TTC549 (cell line): ENCODE results near the gene EPHB1.
"Not testable (repeated sequence)": the region's sequence is repeated elsewhere in the genome, so short reads cannot be mapped to it uniquely, and the experiment has no call there.

Experiments
- FAIRE-seq: peaks from 2 replicates; lab custom pipeline; 2012; peaks lifted over from hg19 to GRCh38; lab: Jason Lieb, UNC

The EPHB1 gene

GRCh38 chr3:135218304-135218703 is 423.2 kb downstream of the EPHB1 start:
- FAIRE-seq: no peak

- no peak for FAIRE-seq
Measured at GRCh38 chr3:135218782-135219181, 423.7 kb downstream of the EPHB1 start.

GRCh38 chr3:135224815-135225362 is 429.8 kb downstream of the EPHB1 start:
- FAIRE-seq: no peak

DNA sequence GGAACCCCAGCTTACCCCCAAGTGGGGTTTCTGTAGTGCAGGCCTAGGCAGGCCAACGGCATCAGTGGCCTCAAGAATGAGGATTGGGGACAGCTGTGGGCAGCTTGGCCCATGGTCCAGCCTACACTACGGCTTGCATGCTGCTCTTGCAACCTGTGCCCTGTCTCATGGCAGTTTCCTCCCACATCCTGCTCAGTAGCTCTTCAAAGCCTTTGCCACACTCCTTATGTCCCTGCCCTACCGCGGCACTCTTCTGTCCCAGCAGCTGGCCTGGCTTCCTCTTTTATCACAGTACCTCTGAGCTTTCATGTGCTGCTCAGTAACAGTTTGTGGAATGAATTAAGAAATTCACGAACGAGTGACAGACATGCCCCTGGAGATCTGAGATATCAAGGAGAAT is 431.0 kb downstream of the EPHB1 start:
- no peak for FAIRE-seq

GRCh38 chr3:135228201-135228600 is 433.1 kb downstream of the EPHB1 start:
- FAIRE-seq: no peak

GRCh38 chr3:135229018-135229495 is 434.0 kb downstream of the EPHB1 start:
- no peak for FAIRE-seq

- no peak for FAIRE-seq
Measured at GRCh38 chr3:135231737-135232136, 436.7 kb downstream of the EPHB1 start.

GRCh38 chr3:135232226-135232625 is 437.2 kb downstream of the EPHB1 start:
- no peak for FAIRE-seq

DNA sequence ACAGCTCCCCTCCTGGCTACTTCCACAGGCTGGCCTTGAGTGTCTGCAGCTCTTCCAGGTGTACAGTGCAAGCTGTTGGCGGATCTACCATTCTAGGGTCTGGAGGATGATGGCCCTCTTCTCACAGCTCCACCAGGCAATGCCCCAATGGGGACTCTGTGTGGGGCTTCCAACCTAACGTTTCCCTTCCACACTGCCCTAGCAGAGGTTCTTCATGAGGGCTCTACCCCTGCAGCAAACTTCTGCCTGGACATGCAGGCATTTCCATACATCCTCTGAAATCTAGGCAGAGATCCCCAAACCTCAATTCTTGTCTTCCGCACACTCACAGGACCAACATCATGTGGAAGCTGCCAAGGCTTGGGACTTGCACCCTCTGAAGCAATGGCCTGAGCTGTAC is 438.4 kb downstream of the EPHB1 start:
- not testable (repeated sequence) for FAIRE-seq

GRCh38 chr3:135235541-135235940 is 440.5 kb downstream of the EPHB1 start:
- no peak for FAIRE-seq

GRCh38 chr3:135237371-135238143 is 442.5 kb downstream of the EPHB1 start:
- no peak for FAIRE-seq

- no peak for FAIRE-seq
Measured at GRCh38 chr3:135238236-135238830, 443.3 kb downstream of the EPHB1 start.

GRCh38 chr3:135238871-135239614 is 444.0 kb downstream of the EPHB1 start:
- FAIRE-seq: no peak

GRCh38 chr3:135239615-135239884 is 444.5 kb downstream of the EPHB1 start:
- no peak for FAIRE-seq

DNA sequence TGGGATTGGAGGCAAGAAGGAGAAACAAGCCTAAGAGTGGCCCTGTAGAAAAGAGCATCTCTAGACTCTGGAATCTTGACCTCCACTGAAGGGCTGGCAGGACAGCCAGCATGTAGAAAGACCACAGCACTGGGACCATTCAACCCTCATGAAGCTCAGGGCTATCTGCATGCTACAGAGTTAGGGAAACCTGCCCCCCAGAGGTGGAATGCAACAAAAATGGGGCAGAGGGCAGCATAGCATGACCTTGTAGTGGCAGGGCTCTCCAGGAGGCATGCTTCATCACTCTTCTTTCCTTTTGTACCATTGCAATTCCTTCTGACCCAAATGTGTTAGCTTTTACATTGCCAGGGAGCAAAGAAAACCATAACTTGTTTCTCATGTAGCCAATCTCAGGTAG is 445.4 kb downstream of the EPHB1 start:
- FAIRE-seq: no peak

- FAIRE-seq: no peak
Measured at GRCh38 chr3:135242285-135242684, 447.2 kb downstream of the EPHB1 start.

DNA sequence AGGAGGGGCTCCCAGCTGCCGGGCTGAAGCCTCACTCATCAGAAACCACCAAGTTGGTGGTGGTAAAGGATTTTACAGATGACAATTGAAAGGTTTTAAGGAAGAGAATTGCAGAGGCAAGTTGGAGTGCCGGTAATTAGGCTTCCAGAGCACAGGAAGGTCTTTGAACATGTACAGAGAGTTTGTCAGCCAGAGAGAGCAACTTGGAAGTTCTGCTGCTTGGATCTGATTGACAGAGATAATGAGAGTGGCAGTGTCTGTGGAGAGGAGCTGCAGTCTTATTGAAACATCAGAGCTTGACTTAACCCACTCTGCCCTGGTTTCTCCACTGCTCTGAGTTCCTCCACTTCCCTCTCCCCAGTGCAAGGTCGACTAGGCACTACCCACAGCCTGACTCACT is 448.6 kb downstream of the EPHB1 start:
- FAIRE-seq: no peak

DNA sequence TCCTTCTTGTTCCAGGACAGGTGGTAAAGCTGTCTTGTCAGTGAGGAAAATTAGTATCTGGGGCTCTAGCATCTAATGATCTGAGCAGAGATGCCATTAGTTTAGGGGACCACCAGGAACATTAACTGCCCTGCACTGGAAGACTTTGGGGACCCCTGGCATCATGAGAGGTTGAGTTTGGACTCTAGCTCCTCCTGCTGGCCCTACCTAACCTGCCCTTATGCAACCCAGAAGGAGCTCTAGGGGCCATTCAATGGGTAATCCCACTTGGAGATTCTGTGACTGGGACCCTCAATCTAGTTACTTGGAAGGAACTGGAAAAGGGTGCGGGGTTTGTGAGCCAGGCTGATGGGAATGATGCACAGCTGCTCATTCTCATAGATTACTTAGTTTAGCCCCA is 451.0 kb downstream of the EPHB1 start:
- FAIRE-seq: no peak

GRCh38 chr3:135248213-135248612 is 453.2 kb downstream of the EPHB1 start:
- no peak for FAIRE-seq

DNA sequence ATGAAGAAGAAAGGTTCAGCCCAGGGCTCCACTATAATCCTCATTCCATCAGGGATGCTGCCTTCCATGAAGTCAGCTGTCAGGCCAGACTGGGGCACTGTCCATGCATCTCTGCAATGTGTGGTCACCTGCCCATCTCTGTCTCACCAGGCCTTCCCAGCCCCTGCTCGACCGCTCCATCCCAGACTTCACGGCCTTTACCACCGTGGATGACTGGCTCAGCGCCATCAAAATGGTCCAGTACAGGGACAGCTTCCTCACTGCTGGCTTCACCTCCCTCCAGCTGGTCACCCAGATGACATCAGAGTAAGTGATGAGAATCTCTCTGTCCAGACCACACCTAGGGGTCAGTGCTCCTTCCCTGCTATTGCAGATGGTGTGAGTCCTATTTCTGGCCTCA is 454.1 kb downstream of the EPHB1 start:
- no peak for FAIRE-seq

DNA sequence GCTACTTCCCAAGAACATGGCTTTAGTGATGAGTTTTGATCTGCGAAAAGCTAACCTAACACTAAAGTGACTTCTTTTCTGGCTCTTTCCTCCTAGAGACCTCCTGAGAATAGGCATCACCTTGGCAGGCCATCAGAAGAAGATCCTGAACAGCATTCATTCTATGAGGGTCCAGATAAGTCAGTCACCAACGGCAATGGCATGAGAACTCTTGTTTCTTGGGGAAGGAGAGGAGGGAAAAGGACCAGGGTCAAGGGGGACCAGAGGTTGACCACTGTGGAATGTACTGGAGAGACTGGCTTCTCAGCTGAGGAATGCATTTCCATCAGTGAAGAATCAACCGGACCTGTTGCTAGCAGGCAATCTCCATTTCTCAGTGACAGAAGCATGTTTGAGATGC is 463.9 kb downstream of the EPHB1 start:
- FAIRE-seq: no peak

- FAIRE-seq: no peak
Measured at GRCh38 chr3:135260025-135260424, 465.0 kb downstream of the EPHB1 start.

DNA sequence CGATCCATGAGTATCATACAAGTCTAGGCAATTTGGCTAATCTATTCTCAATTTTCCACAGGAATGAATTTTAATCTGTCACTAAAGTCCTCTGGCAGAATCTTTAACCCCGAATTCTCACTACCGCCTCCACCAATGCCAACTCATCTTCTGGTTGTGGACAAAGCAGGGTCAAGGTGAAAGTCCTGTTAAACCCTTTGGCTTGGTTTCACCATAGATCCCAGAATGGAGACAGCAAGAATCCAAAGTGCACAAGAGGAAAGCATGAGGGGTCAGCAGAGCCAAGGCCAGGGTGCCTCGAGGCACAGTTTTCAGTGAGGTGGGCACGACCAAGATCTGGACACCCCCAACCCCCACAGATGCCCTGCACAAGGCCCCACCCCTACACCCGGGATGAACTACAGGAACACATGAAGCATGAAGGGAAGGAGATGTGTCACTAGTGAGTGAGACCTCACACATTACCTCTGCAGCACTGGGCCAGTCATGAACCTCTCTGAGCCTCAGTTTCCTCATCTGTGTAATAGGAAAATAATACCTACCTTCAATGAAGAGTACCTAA is 466.2 kb downstream of the EPHB1 start:
- no peak for FAIRE-seq
